ENCODE data around the gene ADAMTSL4. TPM values are rescaled to one million over a fixed set of nuclear protein-coding genes. Genes with fewer than 3 reads are reported as not detected.

Gene ADAMTSL4
- total RNA-seq, 1 donor = 5.4 TPM

- no peak overlapping the region for H3K4me2 ChIP-seq (ENCODE audit: insufficient read depth, low read length)
- TF ChIP-seq CTCF (IDR thresholded peaks at IDR 0.05; ENCODE audit: extremely low read depth, low read depth, low read length) = no peak
- no peak overlapping the region for H3K4me3 ChIP-seq (ENCODE audit: insufficient read depth, low read length)
- H3K4me1 ChIP-seq (ENCODE audit: insufficient read depth, low read length) = peaks cover 46% of the 10 kb centered on the region
- H4K20me1 ChIP-seq (ENCODE audit: insufficient read depth, low read length) = no peaks in the 10 kb centered on the region
- no peaks in the 10 kb centered on the region for H3K79me2 ChIP-seq (ENCODE audit: insufficient read depth, low read length)
- no peak overlapping the region for H3K27ac ChIP-seq (ENCODE audit: low read depth, low read length)
- peak; percentile 22 for DNase-seq (ENCODE audit: insufficient read length, low spot score, missing footprints)
- H3K9me3 ChIP-seq (ENCODE audit: low read depth, low read length) = no peaks in the 10 kb centered on the region
- H2AFZ ChIP-seq (ENCODE audit: low read length) = no peak overlapping the region
- H3K27me3 ChIP-seq (ENCODE audit: insufficient read depth, low read length) = no peaks in the 10 kb centered on the region
- no peaks in the 10 kb centered on the region for H3K36me3 ChIP-seq (ENCODE audit: insufficient read depth, low read length)
Observed at GRCh38 chr1:150534002-150534401, 15.2 kb upstream of the ADAMTSL4 start.

GRCh38 chr1:150535511-150536287 is 13.5 kb upstream of the ADAMTSL4 start:
- Histone ChIP-seq H3K79me2 (ENCODE audit: insufficient read depth, low read length) (no peaks in the 10 kb centered on the region), H3K27me3 (ENCODE audit: insufficient read depth, low read length) (no peaks in the 10 kb centered on the region), H3K4me1 (ENCODE audit: insufficient read depth, low read length) (peaks cover 42% of the 10 kb centered on the region), H3K4me3 (ENCODE audit: insufficient read depth, low read length) (no peak overlapping the region), H3K9me3 (ENCODE audit: low read depth, low read length) (no peaks in the 10 kb centered on the region), H3K27ac (ENCODE audit: low read depth, low read length) (peak overlapping the region; percentile 45), H3K4me2 (ENCODE audit: insufficient read depth, low read length) (peak overlapping the region; percentile 39), H2AFZ (ENCODE audit: low read length) (peak overlapping the region; percentile 5), H3K36me3 (ENCODE audit: insufficient read depth, low read length) (no peaks in the 10 kb centered on the region), H4K20me1 (ENCODE audit: insufficient read depth, low read length) (no peaks in the 10 kb centered on the region)
- DNase-seq (ENCODE audit: insufficient read length, low spot score, missing footprints) = peak; percentile 84
- TF ChIP-seq CTCF (IDR thresholded peaks at IDR 0.05; ENCODE audit: extremely low read depth, low read depth, low read length) = no peak

GRCh38 chr1:150536836-150537731 is 12.1 kb upstream of the ADAMTSL4 start:
- peaks cover 41% of the 10 kb centered on the region for H3K4me1 ChIP-seq (ENCODE audit: insufficient read depth, low read length)

More at GRCh38 chr1:150536836-150537731, 12.1 kb upstream of the ADAMTSL4 start:
- no peak overlapping the region for H3K4me3 ChIP-seq (ENCODE audit: insufficient read depth, low read length)
- peak; percentile 66 for DNase-seq (ENCODE audit: insufficient read length, low spot score, missing footprints)
- peak overlapping the region; percentile 29 for H2AFZ ChIP-seq (ENCODE audit: low read length)
- no peaks in the 10 kb centered on the region for H3K27me3 ChIP-seq (ENCODE audit: insufficient read depth, low read length)
- no peaks in the 10 kb centered on the region for H3K9me3 ChIP-seq (ENCODE audit: low read depth, low read length)
- H3K4me2 ChIP-seq (ENCODE audit: insufficient read depth, low read length) = no peak overlapping the region
- H4K20me1 ChIP-seq (ENCODE audit: insufficient read depth, low read length) = no peaks in the 10 kb centered on the region
- H3K79me2 ChIP-seq (ENCODE audit: insufficient read depth, low read length) = no peaks in the 10 kb centered on the region
- H3K36me3 ChIP-seq (ENCODE audit: insufficient read depth, low read length) = no peaks in the 10 kb centered on the region
- peak overlapping the region; percentile 41 for H3K27ac ChIP-seq (ENCODE audit: low read depth, low read length)
- no peak for TF ChIP-seq CTCF (IDR thresholded peaks at IDR 0.05; ENCODE audit: extremely low read depth, low read depth, low read length)

All from osteoblast (primary cell).